Gastroesophageal sphincter (tissue), 4 donors: ENCODE results near the gene CST4. TPM values are rescaled to one million over a fixed set of nuclear protein-coding genes. Genes with fewer than 3 reads are reported as not detected.
"Not testable (repeated sequence)": the region's sequence is repeated elsewhere in the genome, so short reads cannot be mapped to it uniquely, and the experiment has no call there.

Source experiments
- ATAC-seq: fragments of 150-250 bp; one replicate; pipeline ENCODE4 v1.9.1; 2016; ENCODE audit warnings: mild to moderate bottlenecking, moderate library complexity
- H3K27ac ChIP-seq, 4 donors: fragments of 200-600 bp; sonication (generic) in 3 of 4; 1 replicate in 3 of 4; 2 replicates in 1 of 4; pipeline ENCODE4 v1.5.1; 2016 to 2019
- H3K27me3 ChIP-seq: fragments of 200-600 bp; sonication (generic); one replicate; pipeline ENCODE4 v1.5.1; 2019
- H3K36me3 ChIP-seq, 2 donors: fragments of 200-600 bp; sonication (generic); one replicate each; pipeline ENCODE4 v1.5.1; 2019; ENCODE audit warnings: control low read depth in 1 of 2
- H3K4me1 ChIP-seq, 3 donors: fragments of 200-600 bp; sonication (generic); 1 replicate in 2 of 3; 2 replicates in 1 of 3; pipeline ENCODE4 v1.5.1; 2016 to 2019; ENCODE audit warnings: control low read depth in 2 of 3
- H3K4me3 ChIP-seq, 2 donors: fragments of 200-600 bp; sonication (generic); one replicate each; pipeline ENCODE4 v1.5.1; 2019; ENCODE audit warnings: mild to moderate bottlenecking in 1 of 2, moderate library complexity in 1 of 2
- H3K9me3 ChIP-seq, 3 donors: fragments of 200-600 bp; sonication (generic); one replicate each; pipeline ENCODE4 v1.5.1; 2017 to 2019; ENCODE audit warnings: control low read depth in 2 of 3
- CTCF ChIP-seq, 4 experiments: fragments of 200-600 bp in 2 of 4; fragments of 450-650 bp in 2 of 4; sonication (generic) in 1 of 4; IDR thresholded peaks; one replicate each; pipeline ENCODE4 v1.5.1; 2017 to 2019; ENCODE audit warnings: antibody characterized with exemption in 4 of 4, mild to moderate bottlenecking in 2 of 4, moderate library complexity in 2 of 4
- EP300 ChIP-seq: sonication (generic); formaldehyde crosslinking; IDR thresholded peaks from one replicate; pipeline ENCODE4 v1.6.1; 2017; ENCODE audit warnings: antibody characterized with exemption, mild to moderate bottlenecking
- POLR2A ChIP-seq, 2 donors: fragments of 450-650 bp; IDR thresholded peaks; one replicate each; pipeline ENCODE4 v1.6.1; 2017; ENCODE audit warnings: antibody characterized with exemption in 2 of 2, mild to moderate bottlenecking in 2 of 2, moderate library complexity in 1 of 2
- POLR2AphosphoS5 ChIP-seq: sonication (generic); formaldehyde crosslinking; IDR thresholded peaks from one replicate; pipeline ENCODE4 v1.6.1; 2017; ENCODE audit warnings: antibody characterized with exemption
- WGBS, 2 donors: methylation state at CpG; one replicate each; pipeline ENCODE4 v1.1.5; 2018; ENCODE audit warnings: low coverage in 1 of 2; 5-methylcytosine and 5-hydroxymethylcytosine counted together
- total RNA-seq, 4 donors: library from RNA; depleted of rRNA; stranded (reverse); fragments of >200 nt; gene quantifications; one replicate each; pipeline ENCODE4 v1.1.0, GENCODE V29; 2016

The CST4 gene
- total RNA-seq, 4 donors from 2014 or later: not detected

DNA sequence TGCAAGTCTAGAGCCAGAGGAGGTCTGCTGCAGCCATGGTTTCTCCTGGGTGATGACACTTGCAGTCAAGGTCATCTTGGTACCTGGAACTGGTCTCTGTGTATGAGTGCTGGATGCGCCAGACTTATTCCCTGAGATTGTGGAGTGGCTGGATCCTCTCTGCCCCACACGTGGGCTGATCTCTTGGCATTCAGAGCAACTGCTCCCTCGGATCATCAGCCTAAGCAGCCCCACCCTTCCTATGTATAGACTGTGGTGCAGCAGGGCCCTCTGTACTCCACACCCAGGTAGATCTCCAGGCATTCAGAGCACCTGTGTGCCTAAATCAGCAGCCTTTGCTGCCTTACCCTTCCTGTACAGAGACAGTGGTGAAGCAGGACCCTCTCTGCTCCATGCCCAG is 12.1 kb upstream of the CST4 start:
- H3K27me3 ChIP-seq: peaks cover 13% of the 10 kb centered on the region
- H3K36me3 ChIP-seq: no peaks in the 10 kb centered on the region
- TF ChIP-seq EP300: no peak
- no peak overlapping the region for H3K4me3 ChIP-seq
- no peak overlapping the region for H3K27ac ChIP-seq
- no peaks in the 10 kb centered on the region for H3K9me3 ChIP-seq
- H3K4me1 ChIP-seq: no peaks in the 10 kb centered on the region
- ATAC-seq: no peak
- no CpG with 5 or more reads among the region's 3 CpGs for WGBS, 2 donors

- no peak for TF ChIP-seq POLR2A (IDR thresholded peaks at IDR 0.05)
- no peak for TF ChIP-seq CTCF (IDR thresholded peaks at IDR 0.05)
- no peak for TF ChIP-seq EP300
- peaks cover 13% of the 10 kb centered on the region for H3K27me3 ChIP-seq
- no peaks in the 10 kb centered on the region for H3K36me3 ChIP-seq
- no peaks in the 10 kb centered on the region for H3K4me1 ChIP-seq
- 20 to 50% methylated on average over 1 of the region's 1 CpG for WGBS, 2 donors
- H3K4me3 ChIP-seq: no peak overlapping the region
- no peaks in the 10 kb centered on the region for H3K9me3 ChIP-seq
- no peak overlapping the region for H3K27ac ChIP-seq
- no peak for ATAC-seq
Measured at GRCh38 chr20:23697947-23698346, 9.1 kb upstream of the CST4 start.

DNA sequence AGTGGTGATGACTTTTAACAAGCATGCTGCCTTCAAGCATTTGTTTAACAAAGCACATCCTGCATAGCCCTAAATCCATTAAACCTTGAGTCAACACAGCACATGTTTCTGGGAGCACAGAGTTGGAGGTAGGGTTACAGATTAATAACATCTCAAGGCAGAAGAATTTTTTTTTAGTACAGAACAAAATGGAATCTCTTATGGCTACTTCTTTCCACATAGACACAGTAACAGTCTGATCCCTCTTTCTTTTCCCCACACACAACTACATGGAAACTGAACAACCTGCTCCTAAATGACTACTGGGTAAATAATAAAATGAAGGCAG is 6.2 kb upstream of the CST4 start:
- not testable (repeated sequence) for H3K9me3 ChIP-seq, H3K4me1 ChIP-seq, H3K4me3 ChIP-seq, H3K27ac ChIP-seq, H3K27me3 ChIP-seq, ATAC-seq, H3K36me3 ChIP-seq

DNA sequence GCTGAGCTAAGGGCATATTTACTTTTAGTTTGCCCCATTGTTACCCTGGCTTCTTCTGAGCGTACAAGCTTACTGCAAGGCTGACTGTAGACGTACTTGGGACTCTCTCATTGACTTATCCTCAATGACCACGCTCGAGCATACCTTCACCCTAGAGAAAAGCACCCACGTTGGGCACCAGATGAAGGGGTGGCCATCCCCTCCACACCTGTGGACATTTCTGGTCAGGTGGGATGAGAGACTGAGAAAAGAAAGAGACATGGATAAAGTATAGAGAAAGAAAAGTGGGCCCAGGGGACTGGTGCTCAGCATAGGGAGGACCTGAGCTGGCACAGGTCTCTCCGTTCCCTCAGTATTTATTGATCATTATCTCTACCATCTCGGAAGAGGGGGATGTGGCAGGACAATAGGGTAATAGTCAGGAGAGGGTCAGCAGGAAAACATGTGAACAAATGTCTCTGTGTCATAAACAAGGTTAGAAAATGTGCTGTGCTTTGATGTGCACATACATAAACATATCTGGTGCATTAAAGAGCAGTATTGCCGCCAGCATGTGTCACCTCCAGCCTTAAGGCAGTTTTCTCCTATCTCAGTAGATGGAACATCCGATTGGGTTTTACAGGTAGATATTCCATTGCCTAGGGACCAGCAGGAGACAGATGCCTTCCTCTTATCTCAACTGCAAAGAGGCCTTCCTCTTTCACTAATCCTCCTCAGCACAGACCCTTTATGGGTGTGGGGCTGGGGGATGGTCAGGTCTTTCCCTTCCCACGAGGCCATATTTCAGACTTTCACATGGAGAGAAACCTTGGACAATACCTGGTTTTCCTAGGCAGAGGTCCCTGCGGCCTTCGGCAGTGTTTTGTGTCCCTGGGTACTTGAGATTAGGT is 5.6 kb upstream of the CST4 start:
- H3K4me1 ChIP-seq, ATAC-seq, H3K27ac ChIP-seq, H3K27me3 ChIP-seq, H3K9me3 ChIP-seq, H3K4me3 ChIP-seq, H3K36me3 ChIP-seq: not testable (repeated sequence)
- WGBS, 2 donors: 70 to 72% methylated on average over 8 to 9 of the region's 12 CpGs

- not testable (repeated sequence) for H3K4me3 ChIP-seq, H3K4me1 ChIP-seq, H3K36me3 ChIP-seq, H3K27ac ChIP-seq, H3K9me3 ChIP-seq
- 40 to 46% methylated on average over 1 to 5 of the region's 10 CpGs for WGBS, 2 donors
- H3K27me3 ChIP-seq: peaks cover 11% of the 10 kb centered on the region
- ATAC-seq: peak; percentile 58
Measured at GRCh38 chr20:23692725-23693619, 4.1 kb upstream of the CST4 start.

GRCh38 chr20:23691675-23692074 is 2.8 kb upstream of the CST4 start:
- 73 to 100% methylated on average over 2 to 3 of the region's 3 CpGs for WGBS, 2 donors
- TF ChIP-seq CTCF (IDR thresholded peaks at IDR 0.05) (no peak), EP300 (no peak), POLR2A (IDR thresholded peaks at IDR 0.05) (no peak)
- H3K27ac ChIP-seq: no peak overlapping the region
- no peak for ATAC-seq
- H3K27me3 ChIP-seq: peaks cover 12% of the 10 kb centered on the region
- no peaks in the 10 kb centered on the region for H3K4me1 ChIP-seq
- H3K4me3 ChIP-seq: no peak overlapping the region
- H3K36me3 ChIP-seq: no peaks in the 10 kb centered on the region
- H3K9me3 ChIP-seq: no peaks in the 10 kb centered on the region

DNA sequence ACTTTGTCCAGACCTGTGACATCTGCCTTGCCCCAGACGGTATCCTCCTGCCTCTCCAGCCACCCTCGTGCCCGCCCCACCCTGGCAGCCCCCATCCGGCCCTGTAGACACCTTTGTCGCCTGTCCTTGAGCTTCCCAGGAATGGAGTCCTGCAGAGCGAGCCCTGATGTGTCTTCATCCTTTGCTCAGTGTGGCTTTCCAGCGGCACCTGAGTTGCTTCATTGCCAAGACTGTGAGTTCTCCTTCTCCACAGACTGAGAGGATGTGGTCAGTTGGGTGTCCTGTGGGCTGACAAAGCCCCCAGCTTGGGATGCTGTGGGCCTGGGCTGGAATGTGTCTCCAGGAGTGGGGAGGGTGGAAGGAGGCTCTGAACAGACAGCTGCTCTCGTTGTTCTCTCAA is 1.7 kb upstream of the CST4 start:
- 100% methylated on average over 2 of the region's 8 CpGs; no CpG with 5 or more reads in 1 of the 2 donors for WGBS, 2 donors
- no peaks in the 10 kb centered on the region for H3K4me1 ChIP-seq
- no peak for TF ChIP-seq EP300
- no peak for TF ChIP-seq CTCF (IDR thresholded peaks at IDR 0.05)
- TF ChIP-seq POLR2A (IDR thresholded peaks at IDR 0.05): no peak
- TF ChIP-seq POLR2AphosphoS5: no peak
- H3K9me3 ChIP-seq: no peaks in the 10 kb centered on the region
- peaks cover 15% of the 10 kb centered on the region for H3K27me3 ChIP-seq
- no peak overlapping the region for H3K27ac ChIP-seq
- no peak for ATAC-seq
- H3K4me3 ChIP-seq: no peak overlapping the region
- no peaks in the 10 kb centered on the region for H3K36me3 ChIP-seq
